Hematopoietic multipotent progenitor cell treated with erythropoietin and hydrocortisone succinate and interleukin-3 and kit ligand, for 6 days (in vitro differentiated cells): ENCODE data around the gene UBL4B.

ENCODE experiments used
- DNase-seq: peaks from one replicate; pipeline ENCODE4 v3.0.0-alpha.2; 2015

Gene UBL4B

GRCh38 chr1:110118636-110119396 is 6.6 kb downstream of the UBL4B start:
- no peak for DNase-seq

- no peak for DNase-seq
Observed at GRCh38 chr1:110119843-110120242, 7.6 kb downstream of the UBL4B start.

DNA sequence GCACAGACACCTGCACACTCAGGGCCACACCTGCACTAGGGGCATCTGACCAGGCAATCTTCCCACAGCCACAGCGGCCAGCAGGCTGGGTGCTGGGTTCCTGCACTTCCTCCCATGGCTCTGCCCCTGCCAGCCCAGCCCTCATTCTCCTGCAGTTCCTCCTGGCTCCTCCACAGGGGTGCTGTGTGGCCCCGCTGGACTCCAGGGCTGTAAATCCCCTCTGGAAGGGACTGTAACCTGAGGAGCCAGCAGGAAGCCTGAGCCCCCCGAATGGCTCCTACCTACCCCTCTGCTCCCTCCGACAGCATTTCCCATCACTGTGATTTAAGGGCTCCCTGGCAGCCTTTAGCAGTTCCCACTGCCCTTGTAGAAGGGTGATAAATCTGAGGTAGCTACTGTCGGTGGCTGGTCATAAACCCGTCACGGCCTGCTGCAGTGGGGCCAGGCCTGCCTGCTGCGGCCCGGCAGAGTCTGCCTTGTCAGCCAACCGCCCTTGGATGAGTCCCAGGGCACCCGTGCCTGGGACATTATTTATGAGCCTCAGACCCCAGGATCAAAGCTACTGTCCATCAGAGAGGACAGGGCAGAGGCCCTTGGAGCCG is 8.8 kb downstream of the UBL4B start:
- DNase-seq = no peak

- DNase-seq = no peak
Observed at GRCh38 chr1:110123224-110123623, 11.0 kb downstream of the UBL4B start.

DNA sequence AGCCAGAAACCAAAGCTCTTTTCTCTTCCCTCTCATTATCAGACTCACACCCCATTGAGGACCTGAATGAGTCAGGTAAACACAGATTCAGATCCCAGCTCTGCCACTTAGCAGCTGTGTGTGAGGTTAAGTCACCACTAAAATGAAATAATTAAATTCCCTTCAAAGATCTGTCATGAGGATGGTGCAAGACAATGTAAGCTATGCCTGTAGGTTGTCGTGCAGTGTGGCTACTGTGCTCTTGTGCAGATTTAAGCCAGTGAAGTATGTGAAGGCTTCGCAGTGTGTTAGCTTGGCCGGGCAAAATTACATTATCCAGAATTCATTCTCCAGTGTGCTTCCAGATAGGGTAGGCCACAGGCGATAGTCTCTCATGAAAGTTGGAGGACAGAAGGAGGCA is 13.6 kb downstream of the UBL4B start:
- DNase-seq = no peak

DNA sequence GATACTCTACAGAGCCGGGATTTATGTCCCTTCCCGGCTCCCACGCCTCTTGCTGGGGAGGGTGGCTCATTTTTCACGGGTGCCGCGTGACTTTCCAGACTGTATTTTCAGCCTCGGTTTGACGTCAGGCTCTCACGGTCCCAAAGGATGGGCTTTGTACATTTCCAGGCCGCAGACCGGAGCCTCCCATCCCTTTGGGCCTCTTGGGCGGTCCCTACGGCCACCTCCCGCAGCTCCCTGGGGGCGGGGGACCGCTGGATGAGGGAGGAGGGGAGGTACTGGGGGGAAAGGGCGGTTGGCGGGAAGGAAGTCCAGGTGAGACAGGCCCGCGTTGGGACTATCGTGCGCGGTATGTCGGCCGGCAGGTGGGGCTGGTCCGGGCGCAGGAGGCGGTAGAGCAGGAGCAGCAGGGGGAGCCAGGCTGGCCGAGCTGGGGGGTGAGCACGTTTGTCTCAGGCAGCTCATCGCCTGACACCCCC is 17.9 kb downstream of the UBL4B start:
- DNase-seq = no peak

DNA sequence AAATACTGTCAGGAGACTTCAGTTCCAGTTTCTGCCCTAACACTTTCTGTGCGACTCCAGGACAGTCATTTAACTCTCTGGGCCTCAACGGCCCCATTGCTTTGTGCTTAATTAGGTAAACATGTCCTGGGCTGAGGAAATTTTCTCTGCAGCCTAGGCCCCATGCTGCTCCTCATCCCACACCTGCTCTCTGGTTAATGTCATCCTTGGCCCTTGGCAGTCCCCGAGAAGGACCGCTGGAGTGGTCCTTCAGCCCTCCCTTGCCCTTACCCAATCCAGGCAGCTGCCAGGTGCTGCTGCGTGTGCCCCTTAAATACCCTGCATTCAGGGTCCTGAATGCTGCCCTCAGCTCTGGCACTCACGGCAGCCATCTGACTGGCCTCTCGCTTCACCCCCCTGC is 18.7 kb downstream of the UBL4B start:
- no peak for DNase-seq

- DNase-seq = no peak
Observed at GRCh38 chr1:110132682-110133081, 20.4 kb downstream of the UBL4B start.

GRCh38 chr1:110133436-110133835 is 21.2 kb downstream of the UBL4B start:
- no peak for DNase-seq

DNA sequence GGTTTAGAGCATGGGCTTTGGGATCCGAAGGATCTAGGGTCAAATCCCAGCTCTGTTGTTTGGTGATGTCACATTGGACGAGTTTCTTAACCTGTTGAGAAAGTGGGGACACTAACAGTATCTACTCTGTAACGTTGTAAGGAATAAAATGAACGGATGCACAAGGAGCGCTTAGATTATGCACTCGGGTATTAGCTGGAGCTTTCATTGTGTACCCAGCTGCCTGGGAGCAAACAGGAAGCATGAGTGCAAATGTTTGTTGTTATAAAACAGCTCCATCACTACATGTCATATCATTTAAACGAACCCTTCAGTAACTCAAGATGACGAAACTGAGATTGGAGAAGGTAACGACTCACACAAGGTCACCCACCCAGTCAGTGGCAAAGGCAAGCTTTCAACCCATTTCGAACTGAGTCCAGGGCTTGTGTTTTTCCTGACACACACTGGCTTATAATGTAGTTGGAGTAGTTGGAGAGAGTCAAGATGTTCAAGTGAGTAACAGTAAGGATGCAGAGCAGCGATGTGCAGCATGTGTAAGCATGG is 21.9 kb downstream of the UBL4B start:
- no peak for DNase-seq

- DNase-seq = no peak
Observed at GRCh38 chr1:110135246-110135645, 23.0 kb downstream of the UBL4B start.

- no peak for DNase-seq
Observed at GRCh38 chr1:110135666-110136065, 23.4 kb downstream of the UBL4B start.

DNA sequence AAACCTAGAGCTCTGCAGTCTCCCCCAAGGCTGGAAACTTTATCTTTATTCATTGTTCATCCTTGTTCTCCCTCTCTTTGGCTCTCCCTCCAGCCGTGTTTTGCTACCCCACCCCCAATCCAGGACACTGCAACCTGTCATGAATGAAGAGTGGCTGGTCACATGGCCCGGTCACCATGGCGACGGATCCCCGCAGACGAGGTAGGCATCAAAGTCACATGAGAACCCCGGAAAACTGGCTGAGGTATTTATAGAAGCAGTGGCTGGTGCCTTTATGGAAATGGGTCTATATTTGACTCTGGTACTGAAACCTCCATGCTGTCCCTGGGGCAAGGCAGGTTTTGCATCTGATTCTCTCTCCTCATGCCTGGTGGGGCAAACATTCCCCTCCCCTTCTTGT is 24.7 kb downstream of the UBL4B start:
- DNase-seq = no peak

GRCh38 chr1:110138956-110139355 is 26.7 kb downstream of the UBL4B start:
- no peak for DNase-seq

- no peak for DNase-seq
Observed at GRCh38 chr1:110144366-110144765, 32.1 kb downstream of the UBL4B start.

GRCh38 chr1:110148961-110149360 is 36.7 kb downstream of the UBL4B start:
- peak; percentile 55 for DNase-seq

DNA sequence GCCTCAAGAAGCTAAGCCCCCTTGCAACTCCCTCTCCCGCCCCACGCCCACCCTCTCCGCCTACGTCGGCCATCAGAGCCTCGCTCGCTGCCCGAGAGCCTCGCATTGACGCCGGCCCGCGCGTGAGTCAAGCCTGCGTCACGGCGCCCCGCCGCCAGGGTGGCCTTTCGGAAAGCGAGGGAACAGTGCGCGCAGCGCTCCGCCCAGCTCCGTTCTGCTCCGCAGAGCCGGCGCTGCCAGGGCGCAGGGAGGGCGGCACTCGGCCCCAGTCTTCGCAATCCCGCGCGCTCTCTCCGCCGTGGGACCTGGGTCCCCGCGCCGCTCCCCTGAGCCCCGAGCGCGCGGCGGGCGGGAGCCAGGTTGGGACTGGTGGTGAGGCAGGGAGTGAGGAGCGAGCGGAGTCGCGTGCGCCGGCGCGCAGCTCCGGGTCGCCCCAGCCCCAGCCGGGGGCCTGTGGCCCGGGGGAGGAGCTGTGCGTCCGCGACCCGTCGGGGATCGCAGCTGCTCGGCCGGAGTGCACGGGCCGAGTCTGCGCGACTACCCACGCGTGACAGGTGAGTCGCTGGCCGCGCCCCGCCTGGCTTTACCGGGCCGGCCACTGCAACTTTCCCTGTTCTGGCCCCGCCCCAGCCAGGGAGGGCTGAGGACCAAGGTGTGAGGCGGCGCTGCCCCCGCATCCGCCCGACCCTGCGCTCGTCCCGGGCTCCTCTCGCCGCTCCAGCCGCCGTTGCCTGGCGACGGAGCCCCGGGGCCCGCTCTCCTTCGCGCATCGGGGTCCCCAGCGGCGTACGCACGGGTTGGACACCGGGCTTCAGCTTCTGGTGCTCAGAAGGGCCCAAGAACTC is 38.3 kb downstream of the UBL4B start, which contains the start of gene SLC6A17:
Gene SLC6A17, plus strand, starts transcription at position 165 of the 845 bp plus-strand sequence. CDS start 16,436 bp downstream, outside the sequence.
- DNase-seq = peak; percentile 36

DNA sequence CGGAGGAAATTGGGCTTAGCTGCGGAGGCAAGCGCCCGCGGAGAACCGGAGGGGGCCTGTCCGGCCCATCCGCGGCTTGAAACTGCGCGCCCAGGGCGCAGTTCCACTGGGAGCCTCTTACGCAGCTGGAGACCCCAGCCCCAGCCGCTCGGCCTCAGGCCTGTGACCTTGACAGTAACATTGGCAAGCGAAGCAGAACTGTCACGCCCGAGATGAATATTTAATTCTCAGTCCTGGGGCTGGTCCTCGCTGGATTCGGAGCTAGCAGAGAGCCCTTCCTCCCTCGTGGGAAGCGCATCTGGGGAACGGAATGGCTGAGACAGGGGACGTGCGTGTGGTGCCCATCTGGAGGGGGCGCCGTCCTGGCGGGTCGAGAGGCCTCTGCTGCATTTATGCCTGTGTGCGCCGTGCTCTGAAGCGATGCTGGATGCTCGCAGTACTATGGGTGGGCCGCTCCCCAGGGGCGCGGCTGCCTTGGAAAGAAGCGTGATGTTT is 39.0 kb downstream of the UBL4B start:
- no peak for DNase-seq

DNA sequence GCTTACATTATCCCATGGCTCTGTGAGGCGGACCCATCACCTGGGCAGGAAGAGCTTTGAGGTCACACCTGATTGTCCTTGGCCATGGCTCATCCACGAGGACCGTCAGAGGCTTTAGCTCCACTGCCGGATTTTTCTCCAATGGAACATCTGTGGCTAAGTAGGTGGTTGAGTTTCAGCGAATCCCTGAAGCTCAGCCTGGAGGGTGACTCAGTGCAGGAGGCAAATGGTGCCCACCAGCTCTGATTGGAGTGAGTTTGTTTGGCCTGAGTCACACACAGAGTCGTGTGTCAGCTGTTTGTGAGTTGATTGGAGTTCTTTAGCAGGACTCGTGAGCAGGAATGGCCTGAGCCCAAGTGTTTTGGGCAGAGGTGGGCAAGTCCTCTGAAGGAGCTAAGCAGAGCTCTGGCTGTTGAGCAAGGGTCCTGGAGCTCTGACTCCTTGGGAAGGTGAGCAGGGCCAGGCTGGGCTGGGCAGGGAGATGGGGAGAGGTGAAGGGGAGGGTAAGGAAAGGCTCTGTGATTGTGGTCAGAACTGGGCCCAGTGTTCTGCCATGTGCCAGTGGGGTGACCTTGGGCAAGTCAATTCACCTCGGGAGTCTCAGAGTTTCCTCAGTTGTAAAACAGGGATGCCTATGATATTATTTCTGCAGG is 40.0 kb downstream of the UBL4B start:
- DNase-seq = no peak

DNA sequence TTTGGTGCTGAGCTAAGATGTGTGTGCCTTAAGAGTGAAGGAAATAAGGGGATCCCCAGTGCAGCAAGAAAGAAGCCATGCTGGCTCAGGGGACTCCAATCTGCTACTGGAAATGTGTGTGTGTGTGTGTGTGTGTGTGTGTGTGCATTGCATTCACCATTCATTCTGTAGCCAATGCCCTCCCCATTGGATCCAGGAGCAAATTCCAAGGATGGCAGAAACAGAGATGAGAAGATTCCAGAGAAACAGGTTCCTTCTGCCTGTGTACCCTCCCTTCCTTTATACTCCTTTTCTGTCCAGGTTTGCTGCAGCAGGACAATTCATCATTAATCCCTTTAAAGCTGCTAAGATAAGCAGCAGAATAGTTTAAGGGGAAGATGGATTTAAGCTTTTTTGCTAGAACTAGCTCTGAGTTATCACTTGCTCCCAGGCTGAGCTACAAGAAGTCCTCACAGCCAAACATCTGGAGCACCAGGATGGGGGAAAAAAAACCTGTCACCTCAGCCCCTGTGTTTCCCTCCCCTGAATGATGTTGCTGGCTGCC is 41.2 kb downstream of the UBL4B start:
- DNase-seq = no peak

GRCh38 chr1:110155878-110156522 is 43.8 kb downstream of the UBL4B start:
- peak; percentile 73 for DNase-seq

DNA sequence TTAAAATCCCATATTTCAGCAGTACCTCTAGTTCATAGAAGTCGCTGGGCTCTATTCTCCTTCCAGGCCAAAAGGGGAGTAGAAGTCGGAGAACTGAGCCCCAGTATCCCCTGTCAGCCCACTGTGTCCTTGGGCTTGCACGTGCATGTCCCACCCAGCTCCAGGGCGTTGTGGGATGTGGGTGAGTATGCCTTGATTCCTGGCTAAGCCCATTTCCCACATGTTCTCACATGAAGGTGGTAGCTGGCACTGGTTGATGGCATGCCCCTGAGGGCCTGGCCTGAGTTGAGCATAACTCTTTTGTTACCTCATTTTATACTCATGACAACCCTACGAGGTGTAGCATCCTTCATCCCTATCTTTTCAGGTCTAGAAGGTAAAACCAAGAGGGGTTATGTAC is 46.0 kb downstream of the UBL4B start:
- DNase-seq = no peak
